ENCODE measurements around the gene FBXO48.

Gene FBXO48

GRCh38 chr2:68436270-68436669 is 30.8 kb downstream of the FBXO48 start:
- Histone ChIP-seq H3K4me1 (ENCODE audit: insufficient read depth, low read length) (no peaks in the 10 kb centered on the region), H3K9ac (ENCODE audit: low read depth, low read length) (no peak overlapping the region), H3K9me3 (ENCODE audit: control insufficient read depth, insufficient read depth, low read length) (no peaks in the 10 kb centered on the region; the same call in 1 of the 2 replicates), H3K36me3 (ENCODE audit: insufficient read depth, low read length) (no peaks in the 10 kb centered on the region; the same call in 1 of the 2 replicates)

DNA sequence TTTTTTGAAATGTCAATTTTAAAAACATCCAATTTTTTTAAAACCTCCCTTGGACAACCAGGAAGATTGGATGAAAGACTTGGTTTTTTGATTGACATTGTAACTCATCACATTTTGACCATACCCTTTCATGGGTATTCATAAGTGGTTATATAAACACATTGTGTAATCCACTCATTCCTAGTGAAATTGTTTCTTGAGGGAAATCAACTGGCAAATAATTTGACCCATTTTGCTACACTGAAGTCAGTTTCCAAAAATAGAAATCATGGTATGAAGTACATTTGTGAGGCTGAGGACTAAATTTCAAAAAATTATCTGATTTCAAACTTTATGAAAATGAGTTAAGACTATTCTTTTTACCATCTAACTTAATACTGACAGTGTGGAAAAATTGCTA is 31.5 kb downstream of the FBXO48 start:
- Histone ChIP-seq H3K9ac (ENCODE audit: low read depth, low read length) (no peak overlapping the region), H3K36me3 (ENCODE audit: insufficient read depth, low read length) (no peaks in the 10 kb centered on the region; the same call in 1 of the 2 replicates), H3K4me1 (ENCODE audit: insufficient read depth, low read length) (no peaks in the 10 kb centered on the region), H3K9me3 (ENCODE audit: control insufficient read depth, insufficient read depth, low read length) (no peaks in the 10 kb centered on the region; the same call in 1 of the 2 replicates)

DNA sequence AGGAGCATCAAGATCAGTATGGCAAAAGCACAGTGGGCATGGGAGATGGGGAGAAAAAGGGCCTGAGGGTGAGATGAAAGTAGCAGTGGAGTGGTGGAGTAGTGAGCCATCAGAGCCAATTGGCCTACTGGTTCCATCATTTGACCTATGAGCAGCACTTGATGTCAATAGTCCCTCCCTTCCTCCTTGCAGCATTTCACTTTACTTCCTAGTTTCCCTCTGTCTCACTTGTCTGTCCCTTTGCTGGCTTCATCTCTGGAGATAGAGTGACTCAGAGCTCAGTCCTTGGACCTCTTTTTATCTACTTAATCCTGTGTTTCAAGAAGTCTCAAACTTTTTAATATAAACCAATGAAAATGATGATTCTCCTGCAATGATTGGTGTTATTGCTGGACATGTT is 32.1 kb downstream of the FBXO48 start:
- Histone ChIP-seq H3K36me3 (ENCODE audit: insufficient read depth, low read length) (no peaks in the 10 kb centered on the region; the same call in 1 of the 2 replicates), H3K9me3 (ENCODE audit: control insufficient read depth, insufficient read depth, low read length) (no peaks in the 10 kb centered on the region; the same call in 1 of the 2 replicates), H3K9ac (ENCODE audit: low read depth, low read length) (no peak overlapping the region), H3K4me1 (ENCODE audit: insufficient read depth, low read length) (no peaks in the 10 kb centered on the region)

DNA sequence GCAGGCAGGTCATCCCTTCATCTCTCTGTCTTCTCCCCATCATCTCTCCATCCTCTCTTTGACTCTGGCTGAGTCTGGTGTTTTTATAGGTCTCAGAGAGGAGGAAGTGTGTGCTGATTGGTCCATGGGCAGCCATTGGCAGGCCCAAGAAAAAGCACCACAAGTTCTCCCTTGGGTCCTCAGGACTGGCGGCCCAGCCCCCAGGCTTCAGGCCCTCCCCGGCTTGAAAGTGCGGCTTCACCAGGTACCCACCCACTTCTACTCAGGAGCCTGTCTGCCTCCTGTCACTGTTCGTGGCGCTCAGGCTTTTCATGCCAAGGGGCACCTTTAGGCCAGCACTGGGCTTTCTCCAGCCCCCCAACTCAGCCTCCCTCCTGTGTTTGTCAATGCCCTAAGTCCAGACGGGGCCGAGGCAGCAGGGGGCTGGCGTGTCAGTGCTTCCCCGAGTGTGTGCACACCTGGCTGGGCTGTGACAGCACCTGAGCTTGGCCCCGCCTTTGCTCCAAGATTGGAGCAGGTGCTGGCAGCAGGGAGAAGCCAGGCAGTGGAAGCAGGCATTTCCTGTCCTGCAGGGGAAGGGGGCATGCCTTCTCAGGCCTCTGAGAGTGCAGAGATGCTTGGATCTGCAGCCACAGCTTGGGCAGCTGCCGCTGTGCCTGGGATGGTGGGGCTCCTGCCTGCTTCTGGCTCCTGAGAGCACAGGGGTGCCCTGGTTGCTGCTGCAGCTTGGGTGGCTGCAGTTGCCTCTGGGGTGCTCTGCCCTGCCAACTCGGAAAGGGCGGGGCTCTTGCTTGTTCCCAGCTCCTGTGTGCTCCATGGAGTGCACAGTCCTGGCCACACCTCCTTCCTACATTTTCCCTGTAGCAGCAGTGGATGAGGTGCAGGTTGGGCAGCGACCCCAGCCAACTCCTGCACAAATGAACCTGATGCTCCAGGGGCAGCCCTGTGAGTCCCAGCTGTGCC is 34.1 kb downstream of the FBXO48 start:
- Histone ChIP-seq H3K9me3 (ENCODE audit: control insufficient read depth, insufficient read depth, low read length) (no peaks in the 10 kb centered on the region; the same call in 1 of the 2 replicates), H3K4me1 (ENCODE audit: insufficient read depth, low read length) (no peaks in the 10 kb centered on the region), H3K36me3 (ENCODE audit: insufficient read depth, low read length) (no peaks in the 10 kb centered on the region; the same call in 1 of the 2 replicates), H3K9ac (ENCODE audit: low read depth, low read length) (no peak overlapping the region)

- Histone ChIP-seq H3K4me1 (ENCODE audit: insufficient read depth, low read length) (no peaks in the 10 kb centered on the region), H3K36me3 (ENCODE audit: insufficient read depth, low read length) (no peaks in the 10 kb centered on the region; the same call in 1 of the 2 replicates), H3K9ac (ENCODE audit: low read depth, low read length) (no peak overlapping the region), H3K9me3 (ENCODE audit: control insufficient read depth, insufficient read depth, low read length) (no peaks in the 10 kb centered on the region; the same call in 1 of the 2 replicates)
Observed at GRCh38 chr2:68431316-68431972, 35.6 kb downstream of the FBXO48 start.

DNA sequence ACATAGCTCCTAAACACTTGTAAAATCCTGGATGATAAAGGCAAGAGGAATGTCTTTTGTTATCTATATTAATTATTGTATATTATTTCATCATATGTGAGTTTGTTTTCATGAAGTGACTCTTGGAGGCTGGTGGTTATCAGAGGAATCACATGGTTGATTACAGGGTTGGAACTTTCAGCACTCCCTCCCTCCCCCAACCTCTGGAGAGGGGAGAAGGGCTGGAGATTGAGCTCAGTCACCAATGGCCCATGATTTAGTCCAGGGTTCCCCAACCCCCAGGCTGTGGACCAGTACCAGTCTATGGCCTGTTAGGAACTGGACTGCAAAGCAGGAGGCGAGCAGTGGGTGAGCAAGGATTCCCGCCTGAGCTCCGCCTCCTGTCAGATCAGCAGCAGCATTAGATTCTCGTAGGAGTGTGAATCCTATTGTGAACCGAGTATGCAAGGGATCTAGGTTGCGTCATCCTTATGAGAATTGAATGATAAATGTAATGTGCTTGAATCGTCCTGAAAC is 37.7 kb downstream of the FBXO48 start:
- no peaks in the 10 kb centered on the region; the same call in 1 of the 2 replicates for H3K9me3 ChIP-seq (ENCODE audit: control insufficient read depth, insufficient read depth, low read length)
- no peak overlapping the region for H3K9ac ChIP-seq (ENCODE audit: low read depth, low read length)
- no peaks in the 10 kb centered on the region for H3K4me1 ChIP-seq (ENCODE audit: insufficient read depth, low read length)
- no peaks in the 10 kb centered on the region; the same call in 1 of the 2 replicates for H3K36me3 ChIP-seq (ENCODE audit: insufficient read depth, low read length)

DNA sequence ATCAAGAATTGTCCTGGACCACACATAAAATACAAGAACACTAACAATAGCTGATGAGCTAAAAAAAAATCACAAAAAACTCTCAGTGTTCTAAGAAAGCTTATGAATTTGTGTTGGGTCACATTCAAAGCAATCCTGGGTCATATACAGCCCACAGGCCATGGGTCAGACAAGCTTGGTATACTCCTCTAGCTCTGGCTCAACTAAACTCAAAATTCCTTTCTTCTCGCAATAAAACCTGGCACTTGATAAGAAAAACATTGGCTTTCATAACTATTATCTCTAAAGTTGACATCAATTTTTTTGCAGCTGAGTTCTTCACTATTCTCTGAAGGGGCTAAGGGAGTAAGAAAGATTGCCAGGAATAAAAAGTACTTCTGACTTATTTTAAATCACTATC is 38.3 kb downstream of the FBXO48 start:
- Histone ChIP-seq H3K9me3 (ENCODE audit: control insufficient read depth, insufficient read depth, low read length) (no peaks in the 10 kb centered on the region; the same call in 1 of the 2 replicates), H3K36me3 (ENCODE audit: insufficient read depth, low read length) (no peaks in the 10 kb centered on the region; the same call in 1 of the 2 replicates), H3K9ac (ENCODE audit: low read depth, low read length) (no peak overlapping the region), H3K4me1 (ENCODE audit: insufficient read depth, low read length) (no peaks in the 10 kb centered on the region)

GRCh38 chr2:68428126-68428525 is 39.0 kb downstream of the FBXO48 start:
- Histone ChIP-seq H3K9ac (ENCODE audit: low read depth, low read length) (no peak overlapping the region), H3K9me3 (ENCODE audit: control insufficient read depth, insufficient read depth, low read length) (no peaks in the 10 kb centered on the region; the same call in 1 of the 2 replicates), H3K4me1 (ENCODE audit: insufficient read depth, low read length) (no peaks in the 10 kb centered on the region), H3K36me3 (ENCODE audit: insufficient read depth, low read length) (no peaks in the 10 kb centered on the region)

GRCh38 chr2:68426848-68427579 is 40.1 kb downstream of the FBXO48 start:
- Histone ChIP-seq H3K36me3 (ENCODE audit: insufficient read depth, low read length) (no peaks in the 10 kb centered on the region), H3K4me1 (ENCODE audit: insufficient read depth, low read length) (no peaks in the 10 kb centered on the region), H3K9ac (ENCODE audit: low read depth, low read length) (no peak overlapping the region), H3K9me3 (ENCODE audit: control insufficient read depth, insufficient read depth, low read length) (no peaks in the 10 kb centered on the region)

GRCh38 chr2:68426446-68426845 is 40.6 kb downstream of the FBXO48 start:
- H3K4me1 ChIP-seq (ENCODE audit: insufficient read depth, low read length): no peaks in the 10 kb centered on the region
- H3K9me3 ChIP-seq (ENCODE audit: control insufficient read depth, insufficient read depth, low read length): no peaks in the 10 kb centered on the region
- H3K9ac ChIP-seq (ENCODE audit: low read depth, low read length): no peak overlapping the region
- H3K36me3 ChIP-seq (ENCODE audit: insufficient read depth, low read length): no peaks in the 10 kb centered on the region

DNA sequence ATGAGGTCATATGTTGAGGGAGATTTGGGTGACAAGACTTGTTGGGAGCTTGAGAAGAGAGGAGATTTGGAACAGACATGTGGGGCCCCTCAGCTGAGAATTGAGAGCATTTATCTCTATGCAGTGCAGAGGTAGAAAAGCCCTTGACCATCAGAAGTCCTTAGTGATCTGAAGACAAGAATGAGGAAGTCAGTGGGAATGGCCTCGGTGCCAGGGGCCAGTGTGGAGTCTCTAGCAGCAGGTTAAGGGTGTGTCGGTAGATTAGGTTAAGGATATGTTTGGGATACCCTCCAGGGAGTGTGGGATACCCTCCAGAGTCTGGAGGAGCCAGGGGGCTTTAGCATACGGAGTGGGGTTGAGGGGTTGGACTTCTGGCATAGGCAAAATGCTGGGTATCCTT is 41.6 kb downstream of the FBXO48 start:
- Histone ChIP-seq H3K9me3 (ENCODE audit: control insufficient read depth, insufficient read depth, low read length) (no peaks in the 10 kb centered on the region), H3K4me1 (ENCODE audit: insufficient read depth, low read length) (no peaks in the 10 kb centered on the region), H3K9ac (ENCODE audit: low read depth, low read length) (no peak overlapping the region)

DNA sequence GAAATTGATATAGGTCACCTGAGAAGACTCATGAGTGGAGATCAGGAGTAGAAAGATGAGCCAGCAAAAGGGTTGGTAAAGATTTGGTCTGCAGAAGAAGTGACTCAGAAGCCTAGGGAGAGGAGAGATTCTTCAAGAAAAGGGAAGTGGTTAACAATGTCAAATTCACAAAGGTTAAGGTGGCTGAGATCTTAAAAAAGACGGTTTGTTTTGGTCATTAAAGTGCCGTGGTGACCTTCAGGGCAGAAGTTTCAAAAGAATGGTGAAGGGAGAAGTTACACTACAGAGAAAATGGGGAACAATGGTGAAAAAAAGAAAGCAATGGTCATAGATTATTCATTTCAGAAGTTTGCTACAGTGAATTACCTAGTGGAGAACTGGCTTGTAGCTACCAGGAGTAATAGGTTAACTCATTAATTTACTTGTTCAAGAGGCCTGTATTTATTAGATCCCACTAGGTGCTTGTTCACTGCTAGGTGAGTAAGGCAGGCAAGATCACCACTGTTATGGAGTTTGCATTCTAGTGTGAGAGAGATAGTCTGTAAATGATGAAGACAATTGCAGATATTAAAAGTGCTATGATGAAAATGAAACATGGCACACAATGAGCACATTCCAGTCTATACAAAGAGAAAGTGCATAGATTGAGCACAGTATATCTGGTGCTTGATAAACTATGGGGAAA is 43.0 kb downstream of the FBXO48 start:
- H3K9me3 ChIP-seq (ENCODE audit: control insufficient read depth, insufficient read depth, low read length): no peaks in the 10 kb centered on the region
- H3K36me3 ChIP-seq (ENCODE audit: insufficient read depth, low read length): no peaks in the 10 kb centered on the region
- H3K9ac ChIP-seq (ENCODE audit: low read depth, low read length): no peak overlapping the region
- H3K4me1 ChIP-seq (ENCODE audit: insufficient read depth, low read length): peaks cover 4% of the 10 kb centered on the region; the same call in 1 of the 2 replicates

More for the DNA sequence above, 41.6 kb downstream of the FBXO48 start:
- H3K36me3 ChIP-seq (ENCODE audit: insufficient read depth, low read length): no peaks in the 10 kb centered on the region

DNA sequence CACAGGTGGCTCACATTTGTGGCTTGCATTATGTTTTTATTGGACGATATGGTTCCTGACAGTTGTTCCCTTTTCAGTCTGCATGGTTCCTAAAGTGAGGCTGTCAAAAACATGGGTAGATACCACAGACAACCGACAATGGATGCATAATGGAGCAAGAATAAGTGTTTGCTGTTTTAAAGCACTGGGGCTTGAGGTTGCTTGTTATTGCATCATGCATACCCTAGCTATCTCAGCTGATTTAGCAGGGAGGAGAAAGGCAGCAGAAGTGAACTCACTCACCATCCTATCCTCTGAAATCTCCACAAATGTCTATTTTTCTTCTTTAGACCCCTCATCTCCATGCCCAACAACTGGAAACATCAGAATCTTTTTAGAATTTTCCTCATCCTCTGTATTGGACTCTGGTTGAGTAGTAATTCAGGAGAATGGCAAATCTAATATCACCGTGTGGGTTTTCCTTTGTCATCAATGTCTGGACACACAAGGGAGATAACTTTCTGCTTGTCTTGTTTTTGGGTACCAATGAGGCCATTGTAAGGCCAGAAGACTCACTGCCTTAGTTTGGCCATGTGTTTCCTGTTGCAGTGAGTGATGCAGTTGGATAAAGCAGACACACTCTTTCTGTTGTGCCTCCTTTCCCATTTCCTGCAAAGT is 46.7 kb downstream of the FBXO48 start:
- Histone ChIP-seq H3K4me1 (ENCODE audit: insufficient read depth, low read length) (peaks cover 15% of the 10 kb centered on the region), H3K9ac (ENCODE audit: low read depth, low read length) (no peak overlapping the region), H3K9me3 (ENCODE audit: control insufficient read depth, insufficient read depth, low read length) (no peaks in the 10 kb centered on the region), H3K36me3 (ENCODE audit: insufficient read depth, low read length) (no peaks in the 10 kb centered on the region)

All from ES-I3 (cell line).